CD4-positive, alpha-beta T cell treated with Interleukin-6 for 4 hours (primary cell): Measurements from ENCODE around the gene CLSTN3.

ENCODE experiments used
- DNase-seq: peaks from one replicate; pipeline ENCODE4 v3.0.0-alpha.2; 2020; ENCODE audit warnings: mixed read lengths

CLSTN3 gene

GRCh38 chr12:7128681-7129286, 1.4 kb upstream of the CLSTN3 start, which contains the start of gene RBP5:
TSS of gene RBP5 (minus strand) at chr12:7128889. CDS start at chr12:7128775, 114 bp downstream.
- DNase-seq = no peak

GRCh38 chr12:7129287-7129871, 792 bp upstream of the CLSTN3 start:
- no peak for DNase-seq

DNA sequence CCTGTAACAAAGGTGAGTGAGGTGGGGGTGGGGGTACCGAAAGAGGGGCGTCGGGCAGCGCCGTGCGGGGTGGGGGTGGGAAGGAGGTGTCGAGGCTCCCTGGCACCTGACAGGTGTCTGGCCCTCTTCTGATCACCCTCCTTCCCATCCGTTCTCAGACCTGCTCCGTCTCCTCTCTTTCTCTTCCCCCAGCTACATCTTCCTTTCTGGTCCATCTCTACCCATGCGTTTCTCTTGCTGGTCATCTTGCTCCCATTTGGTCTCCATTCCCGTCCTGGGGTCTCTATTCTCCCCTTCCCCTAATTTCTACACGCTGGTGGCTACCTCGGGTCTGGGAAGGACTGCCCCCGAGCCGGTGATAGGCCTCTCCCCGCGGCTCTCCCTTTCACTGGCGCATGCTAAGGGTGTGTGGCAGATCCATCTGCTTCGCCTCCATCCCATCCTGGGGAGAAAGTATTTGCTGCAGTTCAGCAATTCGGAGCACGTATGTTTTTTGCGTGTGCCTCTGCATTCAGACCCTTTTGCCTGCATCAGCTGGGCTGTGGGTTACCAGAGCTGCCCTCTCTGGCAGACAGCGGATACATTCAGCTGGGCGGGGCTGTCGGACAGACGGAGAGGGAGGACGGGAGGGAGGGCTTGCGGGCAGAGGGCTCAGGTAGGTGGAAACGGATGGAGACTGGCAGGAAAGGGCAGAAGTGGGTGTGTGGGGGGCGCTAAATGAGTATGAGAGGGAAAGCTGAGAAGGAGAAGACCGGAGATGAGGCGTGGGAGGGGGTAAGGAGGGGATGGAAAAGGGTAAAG, 730 bp downstream of the CLSTN3 start:
- DNase-seq = peak; percentile 66

GRCh38 chr12:7131502-7131866, 1.3 kb downstream of the CLSTN3 start:
- DNase-seq = peak; percentile 41

DNA sequence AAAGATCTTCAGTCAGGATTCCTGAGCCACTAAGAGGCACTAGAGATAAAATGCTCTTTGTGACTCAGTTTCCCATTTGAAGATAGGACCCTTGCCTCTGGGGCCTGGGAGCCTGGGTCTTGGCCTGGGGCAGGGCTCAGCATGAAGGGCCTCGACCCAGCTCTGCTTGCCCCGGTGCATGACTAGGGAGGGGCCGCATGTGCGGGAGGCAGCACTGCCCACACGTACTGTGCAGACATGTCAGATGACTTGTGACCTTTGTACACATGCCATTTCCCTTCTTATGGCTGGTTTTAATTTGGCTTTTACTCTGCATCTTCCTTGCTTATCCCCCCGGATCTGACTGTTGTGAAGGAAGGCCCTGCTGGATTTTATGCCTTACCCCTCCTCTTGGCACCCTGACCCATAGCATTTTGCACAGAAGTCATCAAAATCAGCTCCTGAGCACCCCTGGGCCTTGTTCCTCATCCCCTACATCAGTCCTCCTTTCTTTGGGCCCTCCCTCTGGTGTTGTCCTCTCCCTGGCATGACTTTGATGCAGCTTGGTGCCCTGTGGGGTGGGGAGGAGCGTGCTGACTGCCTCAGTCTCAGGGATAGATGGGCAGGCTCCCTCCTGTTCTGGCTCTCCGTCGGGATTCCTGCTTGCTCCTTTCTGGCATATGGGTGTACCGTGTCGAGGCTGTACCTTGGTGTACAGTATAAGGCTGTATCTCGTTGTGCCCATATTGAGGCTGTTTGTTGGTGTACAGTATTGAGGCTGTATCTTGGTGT, 4.4 kb downstream of the CLSTN3 start:
- no peak for DNase-seq

DNA sequence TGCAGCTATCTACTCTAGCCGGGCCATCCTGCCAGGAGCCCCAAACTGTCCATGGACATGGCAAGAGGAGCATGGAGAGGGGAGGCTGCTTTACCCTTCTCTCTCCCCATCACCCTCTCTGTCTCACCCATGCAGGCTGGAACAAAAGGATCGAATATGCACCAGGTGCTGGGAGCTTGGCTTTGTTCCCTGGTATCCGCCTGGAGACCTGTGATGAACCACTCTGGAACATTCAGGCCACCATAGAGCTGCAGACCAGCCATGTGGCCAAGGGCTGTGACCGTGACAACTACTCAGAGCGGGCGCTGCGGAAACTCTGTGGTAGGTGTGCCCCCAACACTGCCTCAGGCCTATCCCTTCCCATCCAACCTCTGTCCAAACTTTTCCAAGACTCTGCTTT, 5.9 kb downstream of the CLSTN3 start:
- DNase-seq = no peak

DNA sequence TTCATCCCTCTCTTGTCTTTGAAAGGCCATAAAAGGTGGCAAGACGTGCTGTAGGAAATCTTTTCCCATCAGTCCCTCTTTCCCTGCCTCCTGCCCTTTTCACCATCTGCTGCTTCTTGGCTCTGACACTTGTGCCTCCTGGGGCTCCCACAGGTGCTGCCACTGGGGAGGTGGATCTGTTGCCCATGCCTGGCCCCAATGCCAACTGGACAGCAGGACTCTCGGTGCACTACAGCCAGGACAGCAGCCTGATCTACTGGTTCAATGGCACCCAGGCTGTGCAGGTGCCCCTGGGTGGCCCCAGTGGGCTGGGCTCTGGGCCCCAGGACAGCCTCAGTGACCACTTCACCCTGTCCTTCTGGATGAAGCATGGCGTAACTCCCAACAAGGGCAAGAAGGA, 6.5 kb downstream of the CLSTN3 start:
- no peak for DNase-seq

DNA sequence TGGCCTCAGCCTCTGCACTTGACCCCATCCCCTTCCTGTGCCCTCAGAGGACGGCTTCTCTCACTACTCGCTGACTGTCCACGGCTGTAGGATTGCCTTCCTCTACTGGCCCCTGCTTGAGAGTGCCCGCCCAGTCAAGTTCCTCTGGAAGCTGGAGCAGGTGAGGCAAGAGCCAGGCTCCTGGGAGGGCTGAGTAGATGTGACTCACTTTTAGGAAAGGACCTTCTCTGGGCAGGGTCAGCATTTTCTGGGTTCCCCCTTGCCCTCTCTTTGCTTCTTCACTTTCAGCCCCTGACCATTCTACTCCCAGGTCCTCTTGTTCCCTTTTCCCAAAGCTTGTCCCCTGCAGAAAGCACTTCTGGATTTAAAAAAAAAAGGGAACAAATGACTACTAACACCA, 7.7 kb downstream of the CLSTN3 start:
- no peak for DNase-seq

GRCh38 chr12:7139200-7139599, 9.0 kb downstream of the CLSTN3 start:
- no peak for DNase-seq

DNA sequence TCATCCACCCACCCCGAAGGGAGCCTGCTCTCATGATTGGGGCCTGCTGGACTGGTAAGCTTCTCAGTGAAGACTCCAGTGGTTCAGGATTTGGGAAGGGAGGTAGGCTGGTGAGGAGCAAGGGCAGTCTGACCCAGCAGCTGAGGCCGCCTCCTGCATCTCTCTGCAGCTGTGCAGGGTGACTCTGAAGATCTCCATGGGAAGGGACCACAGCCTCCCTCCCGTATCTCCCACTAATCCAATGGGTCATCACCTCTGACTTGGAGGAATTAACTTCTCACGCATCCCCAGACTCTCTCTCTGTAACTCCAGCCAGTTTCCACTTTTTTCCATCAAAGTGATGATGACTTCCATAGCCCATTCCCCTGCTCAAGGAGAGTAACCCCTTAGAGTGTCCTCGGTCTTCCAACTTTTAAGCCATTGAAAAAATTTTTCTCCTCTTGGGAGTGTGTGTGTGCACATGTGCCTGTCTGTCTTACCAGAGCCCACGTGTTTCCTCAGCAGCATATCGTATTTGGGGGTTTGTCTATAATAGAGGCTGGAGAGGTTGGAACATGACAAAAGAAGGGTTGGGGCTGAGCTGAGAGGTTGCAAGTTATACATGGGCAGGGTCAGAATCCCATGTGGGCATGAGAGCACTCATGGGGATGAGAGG, 11.3 kb downstream of the CLSTN3 start:
- DNase-seq = no peak

DNA sequence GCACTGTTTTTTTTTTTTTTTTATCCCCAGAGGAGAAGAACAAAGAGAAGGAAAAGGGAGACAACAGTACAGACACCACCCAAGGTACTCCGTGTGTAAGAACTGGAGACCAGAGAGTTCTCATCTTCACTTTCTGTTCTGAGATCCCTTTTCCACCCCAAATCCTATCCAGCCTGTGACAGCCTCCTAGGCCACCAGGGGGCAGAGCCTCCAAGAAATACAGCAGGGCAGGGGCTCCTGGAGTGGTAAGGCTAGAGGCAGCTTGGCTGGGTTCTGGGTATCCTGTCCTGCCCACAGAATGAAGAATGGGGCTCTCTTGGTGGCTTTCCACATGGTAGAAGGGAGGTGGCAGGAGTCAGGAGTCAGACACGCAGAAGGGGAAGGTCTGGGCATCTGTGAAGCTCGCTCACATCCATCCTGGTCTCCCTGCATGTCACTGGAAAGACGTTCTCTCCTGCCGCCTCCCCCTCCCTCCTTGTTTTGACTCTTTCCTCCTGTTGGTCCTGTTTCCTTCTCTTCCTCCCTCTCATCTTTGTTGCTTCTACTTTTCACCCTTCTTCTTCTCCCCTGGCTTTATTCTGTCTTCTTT, 12.0 kb downstream of the CLSTN3 start:
- DNase-seq = peak; percentile 70

GRCh38 chr12:7142809-7143465, 12.8 kb downstream of the CLSTN3 start:
- DNase-seq = no peak

DNA sequence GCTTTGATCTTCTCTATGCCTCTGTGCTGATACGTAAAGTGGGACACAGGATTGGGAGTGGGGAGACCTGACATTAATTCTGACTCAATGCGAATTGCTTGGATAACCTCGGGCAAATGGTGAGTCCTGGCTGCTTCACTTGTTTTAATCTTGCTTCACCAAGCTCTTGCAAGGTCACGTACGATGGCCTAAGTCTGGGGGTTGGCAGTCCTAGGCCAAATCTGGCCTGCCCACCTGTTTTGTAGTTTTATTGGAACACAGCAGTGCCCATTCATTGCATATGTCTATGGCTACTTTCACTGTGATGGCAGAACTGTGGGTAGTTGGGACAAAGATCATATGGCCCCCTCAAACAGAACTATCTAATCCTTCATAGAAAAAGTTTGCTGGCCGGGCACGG, 13.4 kb downstream of the CLSTN3 start:
- DNase-seq = no peak

DNA sequence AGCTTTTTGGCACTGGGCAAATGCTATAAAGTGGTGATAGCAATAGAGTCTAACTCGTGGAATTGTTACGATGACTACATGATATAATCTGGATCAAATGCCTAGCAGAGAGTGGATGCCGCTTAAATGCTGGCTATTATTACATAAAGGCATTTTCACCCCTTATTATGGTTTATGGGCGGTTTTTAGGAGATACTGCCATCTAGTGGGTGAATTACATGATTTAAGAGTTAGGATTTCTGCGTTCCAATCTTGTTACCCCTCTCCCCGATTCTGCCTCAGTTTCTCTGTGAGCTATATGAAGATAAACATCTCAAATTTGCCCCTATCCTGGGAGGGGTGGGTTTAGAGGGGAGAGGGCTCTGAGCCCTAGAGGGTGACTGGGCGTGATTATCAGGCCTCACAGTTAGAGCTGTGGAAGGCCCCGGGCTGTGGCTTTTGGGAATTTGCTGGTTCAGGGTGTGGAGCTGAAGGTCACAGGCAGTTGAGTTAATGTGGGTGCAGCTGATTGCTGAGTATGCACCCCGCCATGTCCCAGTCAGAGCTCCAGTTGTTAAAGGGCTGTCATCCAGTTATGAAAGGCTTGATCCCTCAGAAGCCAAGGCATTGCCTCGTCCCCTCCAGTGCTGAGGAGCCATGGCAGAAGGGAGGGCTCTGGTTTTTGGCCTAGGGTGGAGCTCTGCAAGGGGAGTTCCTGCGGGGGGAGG, 14.4 kb downstream of the CLSTN3 start:
- no peak for DNase-seq

- DNase-seq = no peak
Observed at GRCh38 chr12:7145671-7146070, 15.5 kb downstream of the CLSTN3 start.

GRCh38 chr12:7146228-7146627, 16.1 kb downstream of the CLSTN3 start:
- DNase-seq = no peak

DNA sequence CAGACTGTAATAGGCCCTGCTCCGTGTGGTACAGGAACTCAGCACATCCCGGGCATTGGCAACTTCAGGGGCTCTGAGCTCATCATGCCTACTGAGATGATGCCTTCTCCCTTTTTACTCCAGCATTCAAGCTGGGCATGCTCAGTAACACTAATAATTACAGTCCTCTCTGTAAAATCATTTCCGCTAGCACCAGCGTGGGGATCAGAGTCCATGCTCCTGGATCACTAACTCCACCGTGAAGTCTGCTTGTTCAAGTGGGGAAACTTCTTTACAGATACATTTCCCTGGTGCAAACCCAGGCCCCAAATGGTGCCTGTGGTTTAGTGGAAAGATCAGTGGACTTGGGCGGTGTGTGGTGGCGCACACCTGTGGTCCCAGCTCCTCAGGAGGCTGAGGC, 16.7 kb downstream of the CLSTN3 start:
- no peak for DNase-seq

GRCh38 chr12:7150356-7150755, 20.2 kb downstream of the CLSTN3 start:
- no peak for DNase-seq

DNA sequence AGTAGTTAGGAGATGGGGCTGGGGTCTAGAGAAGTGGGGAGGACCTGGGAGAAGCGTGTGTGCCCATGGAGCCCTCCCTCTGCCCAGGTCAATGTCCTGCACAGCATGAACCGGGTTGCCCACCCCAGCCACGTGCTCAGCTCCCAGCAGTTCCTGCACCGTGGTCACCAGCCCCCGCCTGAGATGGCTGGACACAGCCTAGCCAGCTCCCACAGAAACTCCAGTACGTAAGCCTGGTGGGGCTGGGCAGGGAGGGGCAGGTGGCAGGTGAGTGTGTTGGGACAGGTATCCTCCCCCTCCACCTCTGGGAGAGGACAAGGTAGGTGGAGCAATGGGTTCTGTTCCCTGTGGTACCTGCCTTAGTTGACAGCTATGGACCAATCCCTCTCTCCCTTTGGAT, 20.7 kb downstream of the CLSTN3 start:
- DNase-seq = no peak

GRCh38 chr12:7151532-7151931, 21.4 kb downstream of the CLSTN3 start:
- no peak for DNase-seq

- no peak for DNase-seq
Observed at GRCh38 chr12:7152818-7153217, 22.6 kb downstream of the CLSTN3 start.
